AG10803 (cell line): ENCODE results near the gene INAFM1.

Experiments
- DNase-seq: peaks from one replicate; pipeline ENCODE4 v3.0.0; 2010; ENCODE audit warnings: low read depth
- H3K4me3 ChIP-seq: 2 replicates; pipeline ENCODE4 v1.5.1; 2011; ENCODE audit warnings: mild to moderate bottlenecking, low read length, control low read depth
- TF ChIP-seq, protein P1 (sequence below): conservative IDR thresholded peaks from 2 replicates; pipeline ENCODE4 v1.5.1; 2011; ENCODE audit warnings: mild to moderate bottlenecking, low read length, control low read depth, inconsistent platforms

INAFM1 gene

DNA sequence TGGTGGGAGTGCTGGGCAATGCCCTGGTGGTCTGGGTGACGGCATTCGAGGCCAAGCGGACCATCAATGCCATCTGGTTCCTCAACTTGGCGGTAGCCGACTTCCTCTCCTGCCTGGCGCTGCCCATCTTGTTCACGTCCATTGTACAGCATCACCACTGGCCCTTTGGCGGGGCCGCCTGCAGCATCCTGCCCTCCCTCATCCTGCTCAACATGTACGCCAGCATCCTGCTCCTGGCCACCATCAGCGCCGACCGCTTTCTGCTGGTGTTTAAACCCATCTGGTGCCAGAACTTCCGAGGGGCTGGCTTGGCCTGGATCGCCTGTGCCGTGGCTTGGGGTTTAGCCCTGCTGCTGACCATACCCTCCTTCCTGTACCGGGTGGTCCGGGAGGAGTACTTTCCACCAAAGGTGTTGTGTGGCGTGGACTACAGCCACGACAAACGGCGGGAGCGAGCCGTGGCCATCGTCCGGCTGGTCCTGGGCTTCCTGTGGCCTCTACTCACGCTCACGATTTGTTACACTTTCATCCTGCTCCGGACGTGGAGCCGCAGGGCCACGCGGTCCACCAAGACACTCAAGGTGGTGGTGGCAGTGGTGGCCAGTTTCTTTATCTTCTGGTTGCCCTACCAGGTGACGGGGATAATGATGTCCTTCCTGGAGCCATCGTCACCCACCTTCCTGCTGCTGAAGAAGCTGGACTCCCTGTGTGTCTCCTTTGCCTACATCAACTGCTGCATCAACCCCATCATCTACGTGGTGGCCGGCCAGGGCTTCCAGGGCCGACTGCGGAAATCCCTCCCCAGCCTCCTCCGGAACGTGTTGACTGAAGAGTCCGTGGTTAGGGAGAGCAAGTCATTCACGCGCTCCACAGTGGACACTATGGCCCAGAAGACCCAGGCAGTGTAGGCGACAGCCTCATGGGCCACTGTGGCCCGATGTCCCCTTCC is 45.5 kb downstream of the INAFM1 start:
- TF ChIP-seq, protein P1, sequence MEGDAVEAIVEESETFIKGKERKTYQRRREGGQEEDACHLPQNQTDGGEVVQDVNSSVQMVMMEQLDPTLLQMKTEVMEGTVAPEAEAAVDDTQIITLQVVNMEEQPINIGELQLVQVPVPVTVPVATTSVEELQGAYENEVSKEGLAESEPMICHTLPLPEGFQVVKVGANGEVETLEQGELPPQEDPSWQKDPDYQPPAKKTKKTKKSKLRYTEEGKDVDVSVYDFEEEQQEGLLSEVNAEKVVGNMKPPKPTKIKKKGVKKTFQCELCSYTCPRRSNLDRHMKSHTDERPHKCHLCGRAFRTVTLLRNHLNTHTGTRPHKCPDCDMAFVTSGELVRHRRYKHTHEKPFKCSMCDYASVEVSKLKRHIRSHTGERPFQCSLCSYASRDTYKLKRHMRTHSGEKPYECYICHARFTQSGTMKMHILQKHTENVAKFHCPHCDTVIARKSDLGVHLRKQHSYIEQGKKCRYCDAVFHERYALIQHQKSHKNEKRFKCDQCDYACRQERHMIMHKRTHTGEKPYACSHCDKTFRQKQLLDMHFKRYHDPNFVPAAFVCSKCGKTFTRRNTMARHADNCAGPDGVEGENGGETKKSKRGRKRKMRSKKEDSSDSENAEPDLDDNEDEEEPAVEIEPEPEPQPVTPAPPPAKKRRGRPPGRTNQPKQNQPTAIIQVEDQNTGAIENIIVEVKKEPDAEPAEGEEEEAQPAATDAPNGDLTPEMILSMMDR, result no peak

DNA sequence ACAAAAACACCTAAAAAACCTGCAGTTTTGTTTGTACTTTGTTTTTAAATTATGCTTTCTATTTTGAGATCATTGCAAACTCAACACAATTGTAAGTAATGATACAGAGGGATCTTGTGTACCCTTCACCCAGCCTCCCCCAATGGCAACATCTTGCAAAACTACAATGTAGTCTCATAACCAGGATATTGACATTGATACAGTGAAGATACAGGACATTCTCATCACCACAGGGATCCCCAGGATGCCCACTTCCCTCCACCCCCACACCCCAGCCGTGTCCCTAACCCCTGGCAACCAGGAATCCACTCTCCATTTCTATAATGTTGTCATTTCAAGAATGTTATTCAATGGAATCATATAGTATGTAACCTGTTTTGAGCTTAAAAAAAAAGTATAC is 46.9 kb downstream of the INAFM1 start:
- no peak for DNase-seq
- H3K4me3 ChIP-seq, result no peak overlapping the region
- TF ChIP-seq, protein P1, result no peak

More for the DNA sequence above, 45.5 kb downstream of the INAFM1 start:
- H3K4me3 ChIP-seq, result no peak overlapping the region
- DNase-seq, result no peak

DNA sequence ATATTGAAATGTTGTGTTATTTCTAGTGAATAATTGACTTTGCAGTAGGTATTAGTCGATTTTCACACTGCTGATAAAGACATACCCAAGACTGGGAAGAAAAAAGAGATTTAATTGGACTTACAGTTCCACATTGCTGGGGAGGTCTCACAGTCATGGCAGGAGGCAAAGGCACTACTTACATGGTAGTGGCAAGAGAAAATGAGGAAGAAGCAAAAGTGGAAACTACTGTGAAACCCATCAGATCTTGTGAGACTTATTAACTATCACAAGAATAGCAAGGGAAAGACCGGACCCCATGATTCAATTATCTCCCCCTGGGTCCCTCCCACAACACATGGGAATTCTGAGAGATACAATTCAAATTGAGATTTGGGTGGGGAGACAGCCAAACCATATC is 47.4 kb downstream of the INAFM1 start:
- DNase-seq, result no peak
- H3K4me3 ChIP-seq, result no peak overlapping the region
- TF ChIP-seq, protein P1, result no peak

DNA sequence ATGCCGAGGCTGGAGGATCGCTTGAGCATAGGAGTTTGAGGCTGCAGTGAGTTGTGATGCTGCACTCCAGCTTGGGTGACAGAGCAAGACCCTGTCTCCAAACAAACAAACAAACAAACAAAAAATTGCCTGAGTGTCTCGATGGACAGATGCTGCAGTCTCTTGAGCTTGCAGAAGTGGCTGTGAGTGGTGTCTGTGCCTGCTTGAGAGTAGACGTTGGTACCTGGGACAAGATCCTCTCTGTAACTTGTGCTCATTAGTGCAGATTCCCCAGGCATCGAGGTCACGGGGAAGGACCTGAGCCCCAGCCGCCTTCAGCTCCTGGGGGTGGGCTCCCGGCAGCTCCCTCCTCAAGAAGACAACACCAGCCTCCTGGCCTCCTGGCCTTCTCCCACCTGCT is 48.7 kb downstream of the INAFM1 start:
- TF ChIP-seq, protein P1, result no peak
- DNase-seq, result no peak

DNA sequence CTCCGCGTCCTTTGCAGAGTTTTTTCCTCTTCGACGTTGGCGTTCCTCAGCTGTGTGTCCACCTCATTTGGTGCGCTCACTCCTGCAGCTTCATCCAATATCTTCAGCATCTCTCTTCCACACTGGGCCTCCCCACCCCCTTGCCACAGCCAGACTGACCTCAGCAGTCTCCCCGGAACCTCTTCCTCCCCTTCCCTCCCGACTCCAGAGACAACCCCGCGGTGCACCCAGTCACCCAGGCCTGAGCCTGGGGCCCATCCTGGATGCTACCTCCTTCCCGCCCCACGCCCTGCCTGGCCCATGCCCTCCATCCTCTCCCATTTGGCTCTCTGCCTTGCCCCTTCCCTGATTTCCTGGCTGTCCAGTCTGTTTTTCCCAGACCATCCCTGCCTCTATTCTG is 49.2 kb downstream of the INAFM1 start:
- DNase-seq, result no peak
- H3K4me3 ChIP-seq, result no peak overlapping the region
- TF ChIP-seq, protein P1, result no peak

More for the DNA sequence above, 48.7 kb downstream of the INAFM1 start:
- H3K4me3 ChIP-seq, result no peak overlapping the region

DNA sequence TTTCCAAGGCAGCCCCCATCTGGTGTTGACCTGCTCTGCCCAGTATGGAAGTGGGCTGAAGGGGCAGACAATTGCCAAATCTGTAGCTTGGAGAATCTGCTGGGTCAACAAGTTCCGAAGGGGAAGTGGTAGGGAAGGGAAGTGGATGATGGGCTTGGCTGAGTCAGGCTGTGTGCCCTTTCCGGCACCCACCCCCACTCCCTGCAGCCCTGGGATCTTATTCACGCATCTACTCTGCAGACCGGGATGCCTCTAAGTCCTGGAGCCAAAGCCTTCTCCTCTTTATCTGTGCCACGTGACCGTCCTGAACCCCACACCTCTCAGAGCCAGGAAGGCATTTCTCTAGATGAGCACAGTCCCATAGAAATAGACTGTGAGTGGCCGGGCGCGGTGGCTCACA is 49.8 kb downstream of the INAFM1 start:
- DNase-seq, result no peak
- TF ChIP-seq, protein P1, result no peak
- H3K4me3 ChIP-seq, result no peak overlapping the region
